OCI-LY1 (cell line): ENCODE measurements around the gene GLT6D1.

Source experiments
- H2AFZ ChIP-seq: fragments of 200-600 bp; sonication (generic), shearing (Covaris generic); 2 replicates; pipeline ENCODE4 v1.6.0; 2014; ENCODE audit warnings: antibody characterized with exemption, mild to moderate bottlenecking, low read length
- H3F3A ChIP-seq: fragments of 200-600 bp; sonication (generic), shearing (Covaris generic); 2 replicates; pipeline ENCODE4 v1.6.0; 2014; ENCODE audit warnings: mild to moderate bottlenecking, antibody characterized with exemption, low read length, moderate library complexity; ENCODE audit not compliant: insufficient read depth
- H3K27ac ChIP-seq: fragments of 200-600 bp; sonication (generic); 2 replicates; pipeline ENCODE4 v1.5.1; 2014; ENCODE audit warnings: low read length, mixed run types, mild to moderate bottlenecking, low read depth; ENCODE audit not compliant: poor library complexity, severe bottlenecking
- H3K27me3 ChIP-seq: fragments of 200-600 bp; sonication (generic); 2 replicates; pipeline ENCODE4 v1.6.0; 2014; ENCODE audit warnings: antibody characterized with exemption, mild to moderate bottlenecking, low read length, moderate library complexity; ENCODE audit not compliant: insufficient read depth
- H3K36me3 ChIP-seq: fragments of 200-600 bp; sonication (generic); 2 replicates; pipeline ENCODE4 v1.6.1; 2014; ENCODE audit warnings: mild to moderate bottlenecking, antibody characterized with exemption, low read length, moderate library complexity, mixed read lengths; ENCODE audit not compliant: insufficient read depth
- H3K4me1 ChIP-seq: fragments of 200-600 bp; sonication (generic); 2 replicates; pipeline ENCODE4 v1.5.1; 2014; ENCODE audit warnings: mild to moderate bottlenecking, low read length, moderate library complexity; ENCODE audit not compliant: insufficient read depth, severe bottlenecking
- H3K4me2 ChIP-seq: fragments of 200-600 bp; sonication (generic), shearing (Covaris generic); 2 replicates; pipeline ENCODE4 v1.6.1; 2014; ENCODE audit warnings: low read length
- H3K4me3 ChIP-seq: fragments of 200-600 bp; sonication (generic); 2 replicates; pipeline ENCODE4 v1.5.1; 2014; ENCODE audit warnings: low read length, low read depth, mild to moderate bottlenecking, mixed read lengths; ENCODE audit not compliant: poor library complexity, severe bottlenecking
- H3K79me2 ChIP-seq: fragments of 200-600 bp; shearing (Covaris generic); 2 replicates; pipeline ENCODE4 v1.6.1; 2016; ENCODE audit warnings: mixed run types, low read length, mixed read lengths; ENCODE audit not compliant: insufficient read depth
- H3K9ac ChIP-seq: fragments of 200-600 bp; sonication (generic), shearing (Covaris generic); 2 replicates; pipeline ENCODE4 v1.6.1; 2014; ENCODE audit warnings: mild to moderate bottlenecking, low read length, mixed read lengths
- H3K9me2 ChIP-seq: fragments of 200-600 bp; sonication (generic), shearing (Covaris generic); 2 replicates; pipeline ENCODE4 v1.6.1; 2014; ENCODE audit warnings: low read depth, mild to moderate bottlenecking, low read length, mixed read lengths
- H3K9me3 ChIP-seq: fragments of 200-600 bp; shearing (Covaris generic); 2 replicates; pipeline ENCODE4 v1.6.1; 2014; ENCODE audit warnings: low read length, mixed read lengths
- H4K20me1 ChIP-seq: fragments of 200-600 bp; sonication (generic), shearing (Covaris generic); 2 replicates; pipeline ENCODE4 v1.6.0; 2016; ENCODE audit warnings: mild to moderate bottlenecking, low read length; ENCODE audit not compliant: insufficient read depth
- EZH2 ChIP-seq: fragments of 200-600 bp; sonication (generic), shearing (Covaris generic); IDR thresholded peaks from 2 replicates; pipeline ENCODE4 v1.8.0; 2017; ENCODE audit warnings: borderline replicate concordance, mixed run types, mild to moderate bottlenecking, antibody characterized with exemption, low read length, moderate library complexity, mixed read lengths
- TF ChIP-seq, protein P1 (sequence below): fragments of 200-600 bp; sonication (generic), shearing (Covaris generic); IDR thresholded peaks from 2 replicates; pipeline ENCODE4 v1.5.1; 2017; ENCODE audit warnings: mild to moderate bottlenecking, antibody characterized with exemption, low read length, moderate library complexity, mixed read lengths

Gene GLT6D1

DNA sequence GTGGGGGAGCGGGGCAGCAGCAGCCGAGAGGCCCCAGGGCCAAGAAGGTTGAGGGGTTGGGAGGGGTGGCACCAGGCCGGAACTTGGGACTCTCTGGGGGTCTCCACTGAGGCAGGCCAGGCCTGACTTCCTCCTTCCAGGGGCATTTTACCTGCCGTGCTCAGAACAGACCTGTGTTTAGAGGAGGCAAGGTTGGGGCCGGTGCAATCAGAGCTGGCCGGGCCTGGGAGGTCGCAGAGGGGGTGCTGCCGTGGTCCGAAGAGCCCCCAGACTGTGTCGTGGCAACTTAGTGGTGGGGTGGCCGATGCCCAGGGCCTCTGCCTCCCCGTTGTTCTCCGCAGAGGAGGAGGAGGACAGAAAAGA is 21.8 kb downstream of the GLT6D1 start:
- Histone ChIP-seq H3K4me2 (no peak overlapping the region), H3K27me3 (no peaks in the 10 kb centered on the region), H3K4me3 (no peak overlapping the region), H3K36me3 (no peaks in the 10 kb centered on the region), H3K79me2 (no peaks in the 10 kb centered on the region), H3K9me2 (no peaks in the 10 kb centered on the region), H3F3A (no peaks in the 10 kb centered on the region), H3K9me3 (no peaks in the 10 kb centered on the region), H4K20me1 (no peaks in the 10 kb centered on the region), H3K4me1 (no peaks in the 10 kb centered on the region), H2AFZ (no peak overlapping the region), H3K9ac (no peak overlapping the region), H3K27ac (no peak overlapping the region)
- TF ChIP-seq, protein P1, sequence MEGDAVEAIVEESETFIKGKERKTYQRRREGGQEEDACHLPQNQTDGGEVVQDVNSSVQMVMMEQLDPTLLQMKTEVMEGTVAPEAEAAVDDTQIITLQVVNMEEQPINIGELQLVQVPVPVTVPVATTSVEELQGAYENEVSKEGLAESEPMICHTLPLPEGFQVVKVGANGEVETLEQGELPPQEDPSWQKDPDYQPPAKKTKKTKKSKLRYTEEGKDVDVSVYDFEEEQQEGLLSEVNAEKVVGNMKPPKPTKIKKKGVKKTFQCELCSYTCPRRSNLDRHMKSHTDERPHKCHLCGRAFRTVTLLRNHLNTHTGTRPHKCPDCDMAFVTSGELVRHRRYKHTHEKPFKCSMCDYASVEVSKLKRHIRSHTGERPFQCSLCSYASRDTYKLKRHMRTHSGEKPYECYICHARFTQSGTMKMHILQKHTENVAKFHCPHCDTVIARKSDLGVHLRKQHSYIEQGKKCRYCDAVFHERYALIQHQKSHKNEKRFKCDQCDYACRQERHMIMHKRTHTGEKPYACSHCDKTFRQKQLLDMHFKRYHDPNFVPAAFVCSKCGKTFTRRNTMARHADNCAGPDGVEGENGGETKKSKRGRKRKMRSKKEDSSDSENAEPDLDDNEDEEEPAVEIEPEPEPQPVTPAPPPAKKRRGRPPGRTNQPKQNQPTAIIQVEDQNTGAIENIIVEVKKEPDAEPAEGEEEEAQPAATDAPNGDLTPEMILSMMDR: no peak
- no peak for TF ChIP-seq EZH2

DNA sequence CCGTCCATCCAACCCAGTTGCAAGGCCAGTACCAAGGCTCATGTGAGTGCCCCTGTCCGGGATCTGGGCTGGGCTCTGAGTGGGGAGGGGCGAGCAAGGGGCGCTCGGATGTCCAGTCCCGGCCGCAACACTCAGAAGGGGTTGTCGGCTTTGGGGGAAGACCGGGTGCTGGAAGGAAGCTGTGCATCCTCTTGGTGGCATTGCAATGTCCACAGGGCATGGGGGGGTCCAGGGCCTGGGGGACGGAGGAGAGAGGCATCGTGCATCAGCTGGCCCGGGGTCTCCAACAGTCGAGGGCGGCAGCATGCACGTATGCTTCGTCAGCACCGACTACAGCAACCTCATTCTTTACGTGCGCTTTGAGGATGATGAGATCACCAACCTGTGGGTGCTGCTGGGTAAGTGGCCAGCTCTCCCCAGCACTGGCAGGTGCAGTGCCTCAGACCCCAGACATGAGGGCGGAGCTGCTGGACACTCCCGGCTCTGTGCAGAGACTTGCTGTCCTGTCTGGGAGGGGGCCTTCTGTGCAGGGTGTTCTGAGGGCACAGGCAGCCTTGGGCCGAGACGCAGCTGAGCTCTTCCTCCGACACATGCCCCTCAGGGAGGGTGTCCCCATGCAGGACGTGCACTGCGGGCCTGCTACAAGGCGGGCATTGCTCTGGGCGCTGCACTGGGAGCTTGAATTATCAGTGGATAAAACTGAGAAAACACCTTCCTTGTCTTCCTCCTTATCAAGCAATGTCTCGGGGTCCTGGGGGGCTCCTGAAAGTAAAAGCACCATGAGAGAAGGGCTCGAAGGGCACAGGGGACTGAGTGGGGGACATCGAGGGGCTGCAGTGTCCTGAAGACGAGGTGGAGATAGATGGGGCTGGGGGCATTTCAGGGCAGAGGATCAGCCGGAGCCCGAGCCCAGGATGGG is 22.5 kb downstream of the GLT6D1 start:
- no peaks in the 10 kb centered on the region for H3K4me1 ChIP-seq
- H3K27me3 ChIP-seq: no peaks in the 10 kb centered on the region
- no peaks in the 10 kb centered on the region for H3K79me2 ChIP-seq
- no peaks in the 10 kb centered on the region for H3K9me2 ChIP-seq
- H3K4me2 ChIP-seq: no peak overlapping the region
- H3K27ac ChIP-seq: no peak overlapping the region
- H3K4me3 ChIP-seq: no peak overlapping the region
- H3F3A ChIP-seq: no peaks in the 10 kb centered on the region
- H4K20me1 ChIP-seq: no peaks in the 10 kb centered on the region
- H3K9ac ChIP-seq: no peak overlapping the region
- H3K9me3 ChIP-seq: no peaks in the 10 kb centered on the region
- no peaks in the 10 kb centered on the region for H3K36me3 ChIP-seq
- TF ChIP-seq EZH2: no peak
- no peak overlapping the region for H2AFZ ChIP-seq

DNA sequence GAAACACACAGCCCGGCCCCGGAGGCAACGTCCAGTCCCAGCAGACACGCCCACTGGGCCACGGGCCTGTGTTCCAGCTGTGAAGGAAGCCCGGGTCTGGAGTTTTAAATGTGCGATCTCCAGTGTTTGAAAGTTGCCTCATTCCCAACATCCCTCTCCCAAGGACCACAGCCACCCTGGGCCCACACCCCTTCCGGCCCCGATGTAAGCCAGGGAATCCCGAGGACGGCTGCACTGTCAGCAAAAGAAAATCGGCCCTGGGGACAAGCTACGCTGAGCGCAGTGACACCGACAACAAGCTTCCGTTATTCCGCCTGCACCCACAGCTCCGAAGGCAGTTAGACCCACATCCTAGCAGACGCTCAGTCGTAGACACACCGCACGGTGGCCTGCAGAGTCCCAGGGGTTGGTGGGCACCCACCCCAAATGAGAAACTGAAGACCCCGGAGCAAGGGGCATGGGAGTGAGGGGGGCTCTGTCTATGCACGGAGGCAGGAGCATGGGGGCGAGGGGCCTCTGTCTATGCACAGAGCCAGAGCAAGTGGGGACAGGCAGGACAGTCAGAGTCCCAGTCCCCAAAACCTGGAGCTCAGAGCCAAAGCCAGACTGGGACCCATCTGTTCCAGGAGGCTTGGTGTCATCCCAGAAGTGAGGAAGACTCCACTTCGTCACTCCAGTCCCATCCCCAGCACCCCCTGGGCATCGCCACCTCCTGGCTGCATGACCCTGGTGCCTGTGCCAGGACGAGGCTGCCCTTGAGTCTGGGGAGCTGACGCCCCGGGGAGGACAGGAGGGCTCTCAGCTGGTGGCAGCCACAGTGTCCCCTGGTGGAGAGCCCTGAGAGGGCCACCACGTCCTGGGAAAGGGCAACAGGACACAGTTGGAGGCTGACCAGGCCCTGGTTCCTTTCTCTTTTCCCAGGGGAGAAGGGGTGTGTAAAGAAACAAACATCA is 23.4 kb downstream of the GLT6D1 start:
- H4K20me1 ChIP-seq: no peaks in the 10 kb centered on the region
- H3K9me2 ChIP-seq: no peaks in the 10 kb centered on the region
- H3F3A ChIP-seq: no peaks in the 10 kb centered on the region
- no peak overlapping the region for H3K9ac ChIP-seq
- no peak overlapping the region for H3K4me2 ChIP-seq
- no peaks in the 10 kb centered on the region for H3K4me1 ChIP-seq
- H3K79me2 ChIP-seq: no peaks in the 10 kb centered on the region
- no peak overlapping the region for H3K4me3 ChIP-seq
- no peaks in the 10 kb centered on the region for H3K36me3 ChIP-seq
- TF ChIP-seq, protein P1: no peak
- no peak for TF ChIP-seq EZH2
- H3K9me3 ChIP-seq: no peaks in the 10 kb centered on the region
- no peaks in the 10 kb centered on the region for H3K27me3 ChIP-seq
- no peak overlapping the region for H2AFZ ChIP-seq
- no peak overlapping the region for H3K27ac ChIP-seq
